Neural progenitor cell (in vitro differentiated cells): ENCODE data around the gene CUL1. TPM values are rescaled to one million over a fixed set of nuclear protein-coding genes. Genes with fewer than 3 reads are reported as not detected.

Experiments used
- DNase-seq: peaks from one replicate; pipeline ENCODE4 v3.0.0-alpha.2; 2016; ENCODE audit warnings: low spot score
- H2AFZ ChIP-seq: fragments of 200-600 bp; sonication (generic); replicated peaks from 2 replicates; pipeline ENCODE4 v1.6.1; 2016; ENCODE audit warnings: antibody characterized with exemption
- H3F3A ChIP-seq: fragments of 200-600 bp; sonication (generic); 2 replicates; pipeline ENCODE4 v1.6.1; 2016; ENCODE audit warnings: antibody characterized with exemption, low read depth
- H3K27ac ChIP-seq: fragments of 200-600 bp; sonication (generic); 2 replicates; pipeline ENCODE4 v1.5.1; 2016; ENCODE audit warnings: mild to moderate bottlenecking
- H3K27me3 ChIP-seq: fragments of 200-600 bp; sonication (generic); 2 replicates; pipeline ENCODE4 v1.6.1; 2016; ENCODE audit warnings: mild to moderate bottlenecking, moderate library complexity
- H3K36me3 ChIP-seq: fragments of 200-600 bp; sonication (generic); 2 replicates; pipeline ENCODE4 v1.5.1; 2016
- H3K4me1 ChIP-seq: fragments of 200-600 bp; sonication (generic); 2 replicates; pipeline ENCODE4 v1.6.1; 2016; ENCODE audit warnings: mixed run types
- H3K4me2 ChIP-seq: fragments of 200-600 bp; sonication (generic); 2 replicates; pipeline ENCODE4 v1.6.1; 2016
- H3K4me3 ChIP-seq: fragments of 200-600 bp; sonication (generic); 2 replicates; pipeline ENCODE4 v1.5.1; 2016
- H3K79me2 ChIP-seq: fragments of 200-600 bp; sonication (generic); 2 replicates; pipeline ENCODE4 v1.6.1; 2016; ENCODE audit warnings: low read depth
- H3K9ac ChIP-seq: fragments of 200-600 bp; sonication (generic); 2 replicates; pipeline ENCODE4 v1.6.1; 2016
- H3K9me3 ChIP-seq: fragments of 200-600 bp; sonication (generic); 2 replicates; pipeline ENCODE4 v1.5.1; 2016; ENCODE audit warnings: low read depth
- H4K20me1 ChIP-seq: fragments of 200-600 bp; sonication (generic); 2 replicates; pipeline ENCODE4 v1.6.1; 2016; ENCODE audit warnings: low read depth
- H3K27ac Mint-ChIP-seq: 3 replicates; pipeline ENCODE4 v1.8.0; 2021; ENCODE audit warnings: mixed read lengths
- H3K27me3 Mint-ChIP-seq: 2 replicates; pipeline ENCODE4 v1.8.0; 2022; ENCODE audit warnings: low read depth, mild to moderate bottlenecking, inconsistent platforms, moderate library complexity, mixed read lengths; ENCODE audit not compliant: insufficient read depth
- H3K36me3 Mint-ChIP-seq: 3 replicates; pipeline ENCODE4 v1.8.0; 2021; ENCODE audit warnings: mixed read lengths
- H3K4me1 Mint-ChIP-seq: 3 replicates; pipeline ENCODE4 v1.8.0; 2021; ENCODE audit warnings: mixed read lengths
- H3K4me3 Mint-ChIP-seq: 3 replicates; pipeline ENCODE4 v1.8.0; 2021; ENCODE audit warnings: mild to moderate bottlenecking, moderate library complexity, mixed read lengths
- H3K9me3 Mint-ChIP-seq: 3 replicates; pipeline ENCODE4 v1.8.0; 2020; ENCODE audit warnings: mixed read lengths
- CTCF ChIP-seq: fragments of 200-600 bp; sonication (generic); IDR thresholded peaks from 2 replicates; pipeline ENCODE4 v1.5.1; 2017; ENCODE audit warnings: antibody characterized with exemption, mild to moderate bottlenecking
- EZH2 ChIP-seq: fragments of 200-600 bp; sonication (generic); IDR thresholded peaks from 2 replicates; pipeline ENCODE4 v1.6.1; 2017; ENCODE audit warnings: antibody characterized with exemption, mild to moderate bottlenecking, moderate library complexity
- EZH2phosphoT487 ChIP-seq: fragments of 200-600 bp; sonication (generic); IDR thresholded peaks from 2 replicates; pipeline ENCODE4 v1.6.1; 2017; ENCODE audit warnings: antibody characterized with exemption
- total RNA-seq: library from RNA; depleted of rRNA; stranded (reverse); fragments of >200 nt; gene quantifications from 2 replicates; pipeline ENCODE4 v1.2.3, GENCODE V29; 2015; ENCODE audit warnings: low replicate concordance

CUL1 gene
- total RNA-seq, 1 donor from 2014 or later, result 89.3 TPM

GRCh38 chr7:148834605-148835004 lies 135.9 kb downstream of the CUL1 start:
- H3K4me2 ChIP-seq, result no peak overlapping the region

GRCh38 chr7:148835854-148836253 lies 137.2 kb downstream of the CUL1 start:
- Histone ChIP-seq H4K20me1 (peaks cover 54% of the 10 kb centered on the region), H3K36me3 (peaks cover 15% of the 10 kb centered on the region), H3K27me3 (no peaks in the 10 kb centered on the region), H3K27ac (no peak overlapping the region), H3K9ac (no peak overlapping the region), H3K4me2 (no peak overlapping the region), H3K4me3 (no peak overlapping the region), H3F3A (peaks cover 6% of the 10 kb centered on the region), H2AFZ (no peak overlapping the region), H3K4me1 (no peaks in the 10 kb centered on the region), H3K9me3 (no peaks in the 10 kb centered on the region), H3K79me2 (peaks cover 97% of the 10 kb centered on the region)
- no peaks in the 10 kb centered on the region for H3K9me3 Mint-ChIP-seq
- no peak overlapping the region for H3K4me3 Mint-ChIP-seq
- no peak overlapping the region for H3K27ac Mint-ChIP-seq
- no peak for TF ChIP-seq EZH2phosphoT487
- TF ChIP-seq CTCF, result no peak
- TF ChIP-seq EZH2, result no peak
- H3K27me3 Mint-ChIP-seq, result no peaks in the 10 kb centered on the region
- peaks cover 37% of the 10 kb centered on the region for H3K36me3 Mint-ChIP-seq
- no peak for DNase-seq
- no peaks in the 10 kb centered on the region for H3K4me1 Mint-ChIP-seq

More at GRCh38 chr7:148834605-148835004, 135.9 kb downstream of the CUL1 start:
- Histone ChIP-seq H3K27ac (no peak overlapping the region), H3F3A (peaks cover 6% of the 10 kb centered on the region), H2AFZ (no peak overlapping the region), H3K4me1 (no peaks in the 10 kb centered on the region), H4K20me1 (peaks cover 56% of the 10 kb centered on the region), H3K9me3 (no peaks in the 10 kb centered on the region), H3K79me2 (peaks cover 97% of the 10 kb centered on the region), H3K36me3 (peaks cover 9% of the 10 kb centered on the region), H3K27me3 (no peaks in the 10 kb centered on the region), H3K4me3 (no peak overlapping the region), H3K9ac (no peak overlapping the region)
- no peaks in the 10 kb centered on the region for H3K9me3 Mint-ChIP-seq
- TF ChIP-seq EZH2, result no peak
- no peak for TF ChIP-seq EZH2phosphoT487
- no peak for TF ChIP-seq CTCF
- no peaks in the 10 kb centered on the region for H3K27me3 Mint-ChIP-seq
- no peak overlapping the region for H3K4me3 Mint-ChIP-seq
- no peak overlapping the region for H3K27ac Mint-ChIP-seq
- no peak for DNase-seq
- H3K36me3 Mint-ChIP-seq, result peaks cover 30% of the 10 kb centered on the region
- no peaks in the 10 kb centered on the region for H3K4me1 Mint-ChIP-seq

GRCh38 chr7:148838905-148839304 lies 140.2 kb downstream of the CUL1 start:
- no peaks in the 10 kb centered on the region for H3K9me3 Mint-ChIP-seq
- Histone ChIP-seq H3F3A (no peaks in the 10 kb centered on the region), H3K4me2 (no peak overlapping the region), H2AFZ (no peak overlapping the region), H3K79me2 (peaks cover 97% of the 10 kb centered on the region), H3K4me3 (no peak overlapping the region), H3K36me3 (peaks cover 10% of the 10 kb centered on the region), H3K4me1 (no peaks in the 10 kb centered on the region), H4K20me1 (peaks cover 43% of the 10 kb centered on the region), H3K27me3 (no peaks in the 10 kb centered on the region), H3K27ac (no peak overlapping the region), H3K9ac (no peak overlapping the region), H3K9me3 (no peaks in the 10 kb centered on the region)
- no peak for DNase-seq
- H3K4me3 Mint-ChIP-seq, result no peak overlapping the region
- TF ChIP-seq EZH2 (no peak), CTCF (no peak), EZH2phosphoT487 (no peak)
- H3K27me3 Mint-ChIP-seq, result no peaks in the 10 kb centered on the region
- no peaks in the 10 kb centered on the region for H3K4me1 Mint-ChIP-seq
- H3K36me3 Mint-ChIP-seq, result peaks cover 30% of the 10 kb centered on the region
- H3K27ac Mint-ChIP-seq, result no peak overlapping the region
